GM23338 (cell line): ENCODE results near the gene UST. TPM values are rescaled to one million over a fixed set of nuclear protein-coding genes. Genes with fewer than 3 reads are reported as not detected.

Source experiments
- ATAC-seq: fragments of 200-7000 bp; cut with Tn5 transposase; 3 replicates; pipeline ENCODE4 v1.9.1; 2020
- DNase-seq: peaks from one replicate; pipeline ENCODE4 v3.0.0-alpha.2; 2015; ENCODE audit warnings: low spot score
- H2AFZ ChIP-seq: fragments of 200-600 bp; sonication (generic); 2 replicates; pipeline ENCODE4 v1.8.0; 2016; ENCODE audit warnings: antibody characterized with exemption, mild to moderate bottlenecking, moderate library complexity
- H3F3A ChIP-seq: fragments of 200-600 bp; sonication (generic); replicated peaks from 2 replicates; pipeline ENCODE4 v1.8.0; 2017; ENCODE audit warnings: antibody characterized with exemption, mixed run types, low read depth
- H3K27ac ChIP-seq: fragments of 200-600 bp; sonication (generic); 2 replicates; pipeline ENCODE4 v1.6.1; 2016; ENCODE audit warnings: low read depth
- H3K27me3 ChIP-seq: fragments of 200-600 bp; sonication (generic); 2 replicates; pipeline ENCODE4 v1.8.0; 2016; ENCODE audit warnings: mild to moderate bottlenecking, mixed run types, moderate library complexity; ENCODE audit not compliant: insufficient read depth
- H3K36me3 ChIP-seq: fragments of 200-600 bp; sonication (generic); 2 replicates; pipeline ENCODE4 v1.8.0; 2016; ENCODE audit warnings: mild to moderate bottlenecking; ENCODE audit not compliant: insufficient read depth
- H3K4me1 ChIP-seq: fragments of 200-600 bp; sonication (generic); 2 replicates; pipeline ENCODE4 v1.8.0; 2016; ENCODE audit warnings: mild to moderate bottlenecking, moderate library complexity; ENCODE audit not compliant: insufficient read depth
- H3K4me2 ChIP-seq: fragments of 200-600 bp; sonication (generic); 2 replicates; pipeline ENCODE4 v1.7.1; 2017; ENCODE audit warnings: mixed run types
- H3K4me3 ChIP-seq: fragments of 200-600 bp; sonication (generic); 2 replicates; pipeline ENCODE4 v1.6.1; 2016; ENCODE audit warnings: mixed run types
- H3K79me2 ChIP-seq: fragments of 200-600 bp; sonication (generic); replicated peaks from 2 replicates; pipeline ENCODE4 v1.8.0; 2017; ENCODE audit warnings: mild to moderate bottlenecking; ENCODE audit not compliant: insufficient read depth
- H3K9me2 ChIP-seq: fragments of 200-600 bp; sonication (generic); 2 replicates; pipeline ENCODE4 v1.8.0; 2017; ENCODE audit not compliant: insufficient read depth
- H4K20me1 ChIP-seq: fragments of 200-600 bp; sonication (generic); replicated peaks from 2 replicates; pipeline ENCODE4 v1.8.0; 2017; ENCODE audit warnings: mild to moderate bottlenecking; ENCODE audit not compliant: insufficient read depth
- H3K27ac Mint-ChIP-seq: 2 replicates; pipeline ENCODE4 v1.8.0; 2020; ENCODE audit warnings: inconsistent platforms, mild to moderate bottlenecking, moderate library complexity, mixed read lengths
- H3K27me3 Mint-ChIP-seq: 3 replicates; pipeline ENCODE4 v1.8.0; 2022; ENCODE audit warnings: low read depth, mild to moderate bottlenecking, moderate library complexity, mixed read lengths, inconsistent platforms; ENCODE audit not compliant: insufficient read depth, poor library complexity
- H3K36me3 Mint-ChIP-seq: 3 replicates; pipeline ENCODE4 v1.8.0; 2021; ENCODE audit warnings: low read depth, mild to moderate bottlenecking, inconsistent platforms, moderate library complexity, mixed read lengths
- H3K4me1 Mint-ChIP-seq: 3 replicates; pipeline ENCODE4 v1.8.0; 2020; ENCODE audit warnings: mild to moderate bottlenecking, inconsistent platforms, mixed read lengths
- H3K4me3 Mint-ChIP-seq: 3 replicates; pipeline ENCODE4 v1.8.0; 2021; ENCODE audit warnings: moderate library complexity, mild to moderate bottlenecking, inconsistent platforms, mixed read lengths
- H3K9me3 Mint-ChIP-seq: 3 replicates; pipeline ENCODE4 v1.8.0; 2020; ENCODE audit warnings: moderate library complexity, mild to moderate bottlenecking, inconsistent platforms, mixed read lengths
- CTCF ChIP-seq, 2 experiments: fragments of 200-600 bp in 1 of 2; sonication (generic) in 1 of 2; conservative IDR thresholded peaks; 2 replicates each; pipeline versions ENCODE4 v1.5.1 to v1.6.1; 2016 to 2017; ENCODE audit warnings: antibody characterized with exemption in 2 of 2, low read depth in 2 of 2, mild to moderate bottlenecking in 2 of 2, moderate library complexity in 1 of 2
- EZH2 ChIP-seq: fragments of 200-600 bp; sonication (generic); IDR thresholded peaks from one replicate; pipeline ENCODE4 v1.8.0; 2017; ENCODE audit warnings: antibody characterized with exemption, mild to moderate bottlenecking, low read depth; ENCODE audit not compliant: unreplicated experiment
- EZH2phosphoT487 ChIP-seq: fragments of 200-600 bp; sonication (generic); IDR thresholded peaks from one replicate; pipeline ENCODE4 v1.8.1; 2018; ENCODE audit warnings: antibody characterized with exemption; ENCODE audit not compliant: unreplicated experiment
- JUNB ChIP-seq: IDR thresholded peaks from one replicate; pipeline ENCODE4 v1.6.1; 2016; ENCODE audit warnings: antibody characterized with exemption; ENCODE audit not compliant: unreplicated experiment
- NANOG ChIP-seq: IDR thresholded peaks from 2 replicates; pipeline ENCODE4 v1.6.1; 2016; ENCODE audit warnings: antibody characterized with exemption, borderline replicate concordance
- STAT1 ChIP-seq: IDR thresholded peaks from one replicate; pipeline ENCODE4 v1.6.1; 2016; ENCODE audit warnings: antibody characterized with exemption; ENCODE audit not compliant: unreplicated experiment
- ZNF462 ChIP-seq: fragments of 250-450 bp; sonication (Bioruptor Pico); IDR thresholded peaks from 2 replicates; pipeline ENCODE4 v1.5.0; 2020; ENCODE audit warnings: mild to moderate bottlenecking, moderate library complexity
- polyA plus RNA-seq: library from polyadenylated mRNA; unstranded; fragments of >200 nt; fragmentation: Nextera tagmentation; extraction: Ambion mirVana; gene quantifications from 2 replicates; pipeline ENCODE4 v1.2.1, GENCODE V29; 2016
- total RNA-seq: library from RNA; depleted of rRNA; stranded (reverse); fragments of >200 nt; shearing (Covaris generic); gene quantifications from 2 replicates; pipeline ENCODE4 v1.2.3, GENCODE V29; 2014

Gene UST
- total and polyA plus RNA-seq, 2 experiments from 2014 or later, result 12.6 to 33.0 TPM

GRCh38 chr6:148959501-148959900, 212.7 kb downstream of the UST start (continued):
- TF ChIP-seq NANOG (no peak), ZNF462 (CRISPR knock-in tag) (no peak), EZH2phosphoT487 (no peak), STAT1 (no peak), JUNB (no peak)

GRCh38 chr6:148962854-148963515, 216.2 kb downstream of the UST start:
- Histone ChIP-seq H3F3A (no peaks in the 10 kb centered on the region), H3K9me2 (no peaks in the 10 kb centered on the region), H3K79me2 (no peaks in the 10 kb centered on the region; the same call in 1 of the 2 replicates), H3K27me3 (no peaks in the 10 kb centered on the region), H3K4me3 (no peak overlapping the region), H3K4me1 (peaks cover 48% of the 10 kb centered on the region), H3K27ac (no peak overlapping the region), H3K4me2 (no peak overlapping the region), H4K20me1 (no peaks in the 10 kb centered on the region), H3K36me3 (no peaks in the 10 kb centered on the region; the same call in 1 of the 2 replicates), H2AFZ (no peak overlapping the region)
- Mint-ChIP-seq H3K36me3 (peaks cover 33% of the 10 kb centered on the region), H3K27me3 (peaks cover 16% of the 10 kb centered on the region), H3K4me1 (peaks cover 73% of the 10 kb centered on the region), H3K9me3 (no peaks in the 10 kb centered on the region; the same call in 2 of the 3 replicates), H3K4me3 (no peak overlapping the region; the same call in 2 of the 3 replicates), H3K27ac (peak overlapping the region; percentile 81)
- DNase-seq (no peak), ATAC-seq (no peak)
- no peak for TF ChIP-seq ZNF462 (CRISPR knock-in tag)
- TF ChIP-seq CTCF (conservative IDR thresholded peaks at IDR 0.05; ENCODE audit: low read depth in 2 of 2), result no peak
- no peak for TF ChIP-seq EZH2
